Nephron progenitor cell (in vitro differentiated cells): Measurements from ENCODE around the gene PTPRS.

Source experiments
- DNase-seq: peaks from one replicate; pipeline ENCODE4 v3.0.0; 2021
- H3K27ac Mint-ChIP-seq: 2 replicates; pipeline ENCODE4 v1.8.0; 2021; ENCODE audit warnings: mild to moderate bottlenecking, moderate library complexity, mixed read lengths
- H3K27me3 Mint-ChIP-seq: 2 replicates; pipeline ENCODE4 v1.8.0; 2021; ENCODE audit warnings: mild to moderate bottlenecking, low read depth, mixed read lengths; ENCODE audit not compliant: poor library complexity
- H3K36me3 Mint-ChIP-seq: 2 replicates; pipeline ENCODE4 v1.8.0; 2021; ENCODE audit warnings: low read depth, mixed read lengths
- H3K4me1 Mint-ChIP-seq: 2 replicates; pipeline ENCODE4 v1.8.0; 2021; ENCODE audit warnings: mixed read lengths
- H3K4me3 Mint-ChIP-seq: 2 replicates; pipeline ENCODE4 v1.8.0; 2021; ENCODE audit warnings: mild to moderate bottlenecking, moderate library complexity, mixed read lengths
- H3K9me3 Mint-ChIP-seq: 2 replicates; pipeline ENCODE4 v1.8.0; 2021; ENCODE audit warnings: mild to moderate bottlenecking, moderate library complexity, mixed read lengths
- CTCF ChIP-seq: fragments of 200-600 bp; sonication (generic); IDR thresholded peaks from 2 replicates; pipeline ENCODE4 v1.5.0; 2021; ENCODE audit warnings: antibody characterized with exemption

The PTPRS gene

DNA sequence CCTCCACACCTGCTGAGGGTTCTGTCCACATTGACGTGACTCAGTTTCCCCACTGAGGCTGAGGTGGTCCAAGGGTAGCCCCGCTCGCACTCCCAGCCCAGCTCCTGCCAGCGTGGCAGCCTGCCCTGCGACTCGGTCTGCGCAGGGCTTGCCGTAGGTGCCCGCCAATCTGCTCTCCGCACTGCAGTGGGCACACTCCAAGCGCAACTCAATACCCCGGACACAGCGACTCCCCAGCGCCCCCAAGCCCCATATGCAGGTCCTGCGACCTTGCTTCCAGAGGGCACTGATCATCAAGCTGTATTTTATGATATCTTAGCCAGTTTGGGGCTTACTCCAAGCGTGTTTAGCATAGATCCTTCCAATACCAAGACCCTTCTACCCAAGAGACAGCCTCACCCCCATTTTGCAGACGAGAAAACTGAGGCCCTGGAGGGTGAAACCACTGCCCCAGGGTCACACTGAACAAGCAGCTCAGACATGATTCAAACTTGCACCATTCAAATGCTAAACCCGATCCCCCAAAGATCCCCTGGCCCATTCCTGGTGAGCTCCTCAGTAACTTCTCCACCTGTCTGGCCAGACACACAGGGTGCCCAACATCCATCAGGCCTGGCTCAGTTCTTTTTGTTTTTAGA lies 13.5 kb downstream of the PTPRS start:
- Mint-ChIP-seq H3K27me3 (peaks cover 3% of the 10 kb centered on the region), H3K36me3 (peaks cover 24% of the 10 kb centered on the region), H3K4me1 (peaks cover 3% of the 10 kb centered on the region), H3K4me3 (no peak overlapping the region), H3K9me3 (no peaks in the 10 kb centered on the region), H3K27ac (no peak overlapping the region)
- no peak for DNase-seq
- no peak for TF ChIP-seq CTCF

DNA sequence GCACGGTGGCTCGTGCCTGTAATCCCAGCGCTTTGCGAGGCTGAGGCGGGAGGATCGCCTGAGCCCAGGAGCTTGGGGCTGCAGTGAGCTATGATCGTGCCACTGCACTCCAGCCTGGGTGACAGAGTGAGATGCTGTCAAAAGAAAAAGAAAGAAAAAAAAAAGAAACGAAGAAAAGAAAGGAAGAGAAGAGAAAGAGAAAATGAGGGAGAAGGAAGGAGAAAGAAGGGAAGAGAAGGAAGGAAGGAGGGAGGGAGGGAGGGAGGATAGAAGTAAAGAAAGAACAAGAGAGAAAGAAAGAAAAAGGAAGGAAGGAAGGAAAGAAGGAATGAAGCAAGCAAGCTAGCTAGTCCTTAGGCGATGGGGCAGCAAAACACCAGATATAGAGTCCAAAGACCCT lies 14.1 kb downstream of the PTPRS start:
- DNase-seq, result no peak
- H3K9me3 Mint-ChIP-seq, result no peaks in the 10 kb centered on the region
- H3K4me3 Mint-ChIP-seq, result no peak overlapping the region
- H3K36me3 Mint-ChIP-seq, result peaks cover 24% of the 10 kb centered on the region
- H3K27ac Mint-ChIP-seq, result peak overlapping the region; percentile 97
- TF ChIP-seq CTCF, result no peak
- peaks cover 3% of the 10 kb centered on the region for H3K27me3 Mint-ChIP-seq
- peaks cover 3% of the 10 kb centered on the region for H3K4me1 Mint-ChIP-seq

DNA sequence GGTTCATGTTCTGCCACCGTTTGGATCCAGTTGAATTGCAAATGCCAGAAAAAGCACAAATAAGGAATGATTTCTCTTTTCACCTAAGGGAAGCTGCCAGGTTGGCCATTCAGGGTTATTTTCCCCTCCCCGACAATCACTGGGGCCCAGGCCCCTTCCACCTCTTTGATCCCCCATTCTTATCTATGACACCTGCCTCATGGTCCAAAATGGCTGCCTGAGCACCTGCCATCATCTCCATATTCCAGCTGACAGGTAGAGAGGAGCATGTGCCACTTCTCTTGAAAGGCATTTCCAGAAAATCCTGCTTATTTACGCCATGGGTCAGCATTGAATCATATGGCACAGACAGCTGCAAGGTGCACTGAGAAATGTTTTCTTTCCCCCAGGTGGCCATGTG lies 15.7 kb downstream of the PTPRS start:
- Mint-ChIP-seq H3K9me3 (no peaks in the 10 kb centered on the region), H3K4me3 (no peak overlapping the region), H3K36me3 (peaks cover 24% of the 10 kb centered on the region), H3K27me3 (peaks cover 3% of the 10 kb centered on the region), H3K4me1 (peaks cover 3% of the 10 kb centered on the region), H3K27ac (no peak overlapping the region)
- TF ChIP-seq CTCF, result no peak
- DNase-seq, result no peak

GRCh38 chr19:5323475-5323811 lies 17.2 kb downstream of the PTPRS start:
- Mint-ChIP-seq H3K9me3 (no peaks in the 10 kb centered on the region), H3K4me3 (no peak overlapping the region), H3K27ac (peak overlapping the region; percentile 89), H3K36me3 (peaks cover 24% of the 10 kb centered on the region), H3K4me1 (peaks cover 3% of the 10 kb centered on the region), H3K27me3 (peaks cover 3% of the 10 kb centered on the region)
- TF ChIP-seq CTCF, result no peak
- no peak for DNase-seq

DNA sequence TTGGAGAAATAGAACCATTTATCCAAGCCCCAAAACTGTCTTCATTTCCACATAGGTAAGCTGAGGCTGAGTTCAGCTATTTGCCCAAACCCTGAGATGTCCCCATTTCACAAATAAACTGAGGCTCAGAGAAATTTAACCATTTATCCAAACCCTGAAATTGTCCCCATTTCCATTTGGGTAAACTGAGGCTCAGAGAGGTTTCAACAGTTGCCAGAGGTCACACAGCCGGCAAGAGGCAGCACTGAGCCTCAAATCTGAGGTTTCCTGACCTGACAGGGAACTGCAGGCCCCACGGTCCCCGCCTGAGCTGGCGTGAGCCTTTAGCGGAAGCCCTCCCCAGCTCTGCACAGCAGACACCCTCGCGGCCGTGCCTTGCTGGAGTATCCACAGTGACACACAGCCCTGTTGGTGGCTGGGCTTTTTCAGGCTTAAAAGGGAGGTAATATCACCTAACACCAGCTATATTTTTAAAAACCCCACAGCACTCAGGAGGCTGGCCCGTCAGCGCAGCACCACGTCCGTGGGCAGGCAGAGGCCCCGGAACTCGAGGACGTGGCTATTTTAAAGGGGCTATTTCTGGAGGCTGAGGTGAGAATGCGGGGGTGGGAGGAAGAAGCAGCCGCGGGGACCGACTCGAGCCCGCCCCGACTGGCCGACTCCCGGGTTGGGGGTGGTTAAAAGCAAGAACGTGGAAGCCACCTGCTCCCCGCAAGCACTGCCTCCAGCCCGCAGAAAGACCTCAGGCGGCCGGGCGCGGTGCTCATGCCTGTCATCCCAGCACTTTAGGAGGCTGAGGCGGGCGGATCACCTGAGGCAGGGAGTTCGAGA lies 18.5 kb downstream of the PTPRS start:
- no peaks in the 10 kb centered on the region for H3K9me3 Mint-ChIP-seq
- H3K4me1 Mint-ChIP-seq, result peaks cover 3% of the 10 kb centered on the region
- peaks cover 3% of the 10 kb centered on the region for H3K27me3 Mint-ChIP-seq
- no peak for TF ChIP-seq CTCF
- DNase-seq, result no peak
- H3K36me3 Mint-ChIP-seq, result peaks cover 24% of the 10 kb centered on the region
- no peak overlapping the region for H3K27ac Mint-ChIP-seq
- H3K4me3 Mint-ChIP-seq, result no peak overlapping the region
